Adrenal gland (tissue), 12 donors: ENCODE data around the gene SYNE2. TPM values are rescaled to one million over a fixed set of nuclear protein-coding genes. Genes with fewer than 3 reads are reported as not detected.

Experiments
- DNase-seq, 7 donors: peaks; one replicate each; pipeline ENCODE4 v3.0.0-alpha.2; 2019 to 2020
- H3K27ac ChIP-seq, 5 donors: fragments of 200-600 bp; sonication (generic) in 4 of 5; 1 replicate in 3 of 5; 2 replicates in 2 of 5; pipeline versions ENCODE4 v1.5.1 to v1.8.0; 2016 to 2020; ENCODE audit warnings: mild to moderate bottlenecking in 1 of 5
- H3K27me3 ChIP-seq: fragments of 200-600 bp; 2 replicates; pipeline ENCODE4 v1.8.0; 2021
- H3K36me3 ChIP-seq, 2 donors: fragments of 200-600 bp; replicated peaks in 1 of 2; 1 replicate in 1 of 2; 2 replicates in 1 of 2; pipeline versions ENCODE4 v1.5.1 to v1.8.0; 2018 to 2022
- H3K4me1 ChIP-seq, 2 donors: fragments of 200-600 bp; replicated peaks in 1 of 2; 1 replicate in 1 of 2; 2 replicates in 1 of 2; pipeline versions ENCODE4 v1.5.1 to v1.8.0; 2018 to 2021
- H3K4me3 ChIP-seq, 4 donors: fragments of 200-600 bp; sonication (generic) in 3 of 4; one replicate each; pipeline ENCODE4 v1.5.1; 2016 to 2018
- H3K9me3 ChIP-seq, 3 donors: fragments of 200-600 bp; sonication (generic) in 1 of 3; replicated peaks in 1 of 3; 1 replicate in 2 of 3; 2 replicates in 1 of 3; pipeline versions ENCODE4 v1.5.1 to v1.8.0; 2016 to 2021
- POLR2A ChIP-seq, 2 donors: fragments of 450-650 bp; IDR thresholded peaks; one replicate each; pipeline ENCODE4 v1.6.1; 2017; ENCODE audit warnings: antibody characterized with exemption in 2 of 2, mild to moderate bottlenecking in 2 of 2, moderate library complexity in 1 of 2
- WGBS, 4 donors: extraction: QIAGEN DNeasy Blood & Tissue Kit in 2 of 4; methylation state at CpG; one replicate each; pipeline versions ENCODE4 v1.1.5 to v1.1.7; 2013 to 2017; 5-methylcytosine and 5-hydroxymethylcytosine counted together
- intact Hi-C, 2 donors: fragments of 100-400 bp; cut with DNase I; formaldehyde crosslinking; loops; one replicate each; pipeline versions ENCODE4 v1.14.1 to v1.15.0; 2022 to 2023
- polyA plus RNA-seq, 3 donors: library from polyadenylated mRNA; stranded (reverse); fragments of 200-250 nt in 2 of 3; fragments of 350-450 nt in 1 of 3; fragmentation: Illumina TruSeq in 1 of 3; extraction: RNeasy Lipid Tissue Mini Kit (QIAGEN cat#74804) in 1 of 3; gene quantifications; one replicate each; pipeline ENCODE4 v1.2.3, GENCODE V29; 2013 to 2014
- total RNA-seq, 9 donors: library from RNA; depleted of rRNA in 4 of 9; stranded (reverse); fragments of >200 nt in 4 of 9; fragments of 120-200 nt in 1 of 9; fragmentation: NEBNext Ultra II Directional in 1 of 9; extraction: Animal tissue kit (Norgen Biotek cat#: 25700) in 1 of 9; gene quantifications; one replicate each; pipeline versions ENCODE4 v1.1.0 to v1.2.4, GENCODE V29; 2013 to 2023
- TF ChIP-seq, protein P1 (sequence below), 6 experiments: fragments of 450-650 bp in 4 of 6; fragments of 200-600 bp in 2 of 6; sonication (generic) in 1 of 6; IDR thresholded peaks; 1 replicate in 5 of 6; 2 replicates in 1 of 6; pipeline versions ENCODE4 v1.5.1 to v1.8.0; 2016 to 2021; ENCODE audit warnings: antibody characterized with exemption in 6 of 6, mild to moderate bottlenecking in 2 of 6, moderate library complexity in 1 of 6
- donor health status: healthy with polysubstance abuse.
- donor health status: Bipolar disorder and iron deficiency.
- donor health status: DM: yes; HTN: yes; CAD: no.
- donor health status: DM: no; HTN: no; CAD: no.
- donor health status: DM: no; HTN: no; CAD: no.
- donor health status: DM: yes; HTN: yes; CAD: no.

SYNE2 gene
- total and polyA plus RNA-seq, 12 donors: 21.4 to 140 (median 56.1) TPM

DNA sequence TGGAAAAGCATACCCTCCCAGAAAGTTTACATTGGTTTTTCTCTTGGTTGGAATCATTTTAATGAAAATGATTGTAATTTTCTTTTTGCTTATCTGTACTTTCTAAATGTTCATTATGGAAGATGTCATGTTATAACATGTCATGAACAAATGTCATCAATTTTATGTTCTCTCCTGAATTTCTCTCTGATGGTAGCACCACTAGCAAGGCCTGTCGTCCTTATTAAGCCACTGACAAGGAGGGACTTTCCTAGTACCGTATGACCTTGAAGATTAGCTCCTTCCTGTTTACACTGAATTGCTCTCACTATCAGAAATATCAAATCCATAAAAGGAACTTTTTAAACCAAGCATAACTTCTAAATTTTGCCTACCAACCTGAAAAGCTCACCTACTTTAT lies 342.4 kb downstream of the SYNE2 start:
- WGBS, 4 donors: 11 to 19% (median 16%) methylated on average over 2 of the region's 2 CpGs
- Histone ChIP-seq H3K4me1 (peaks cover 37 to 62% of the 10 kb centered on the region in 2 donors), H3K9me3 (no peaks in the 10 kb centered on the region), H3K27ac (peak overlapping the region; percentile 68 to 93 (median 79)), H3K27me3 (no peaks in the 10 kb centered on the region), H3K4me3 (no peak overlapping the region), H3K36me3 (no peaks in the 10 kb centered on the region)
- no peak for DNase-seq
- TF ChIP-seq, protein P1, sequence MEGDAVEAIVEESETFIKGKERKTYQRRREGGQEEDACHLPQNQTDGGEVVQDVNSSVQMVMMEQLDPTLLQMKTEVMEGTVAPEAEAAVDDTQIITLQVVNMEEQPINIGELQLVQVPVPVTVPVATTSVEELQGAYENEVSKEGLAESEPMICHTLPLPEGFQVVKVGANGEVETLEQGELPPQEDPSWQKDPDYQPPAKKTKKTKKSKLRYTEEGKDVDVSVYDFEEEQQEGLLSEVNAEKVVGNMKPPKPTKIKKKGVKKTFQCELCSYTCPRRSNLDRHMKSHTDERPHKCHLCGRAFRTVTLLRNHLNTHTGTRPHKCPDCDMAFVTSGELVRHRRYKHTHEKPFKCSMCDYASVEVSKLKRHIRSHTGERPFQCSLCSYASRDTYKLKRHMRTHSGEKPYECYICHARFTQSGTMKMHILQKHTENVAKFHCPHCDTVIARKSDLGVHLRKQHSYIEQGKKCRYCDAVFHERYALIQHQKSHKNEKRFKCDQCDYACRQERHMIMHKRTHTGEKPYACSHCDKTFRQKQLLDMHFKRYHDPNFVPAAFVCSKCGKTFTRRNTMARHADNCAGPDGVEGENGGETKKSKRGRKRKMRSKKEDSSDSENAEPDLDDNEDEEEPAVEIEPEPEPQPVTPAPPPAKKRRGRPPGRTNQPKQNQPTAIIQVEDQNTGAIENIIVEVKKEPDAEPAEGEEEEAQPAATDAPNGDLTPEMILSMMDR (IDR thresholded peaks at IDR 0.05): no peak
- no peak for TF ChIP-seq POLR2A (IDR thresholded peaks at IDR 0.05)
- intact Hi-C loops: loop anchor here in 1 of 2 donors (10.0 kb wide), 1 partner anchor 50 kb away; no protein-coding TSS in a partner anchor

DNA sequence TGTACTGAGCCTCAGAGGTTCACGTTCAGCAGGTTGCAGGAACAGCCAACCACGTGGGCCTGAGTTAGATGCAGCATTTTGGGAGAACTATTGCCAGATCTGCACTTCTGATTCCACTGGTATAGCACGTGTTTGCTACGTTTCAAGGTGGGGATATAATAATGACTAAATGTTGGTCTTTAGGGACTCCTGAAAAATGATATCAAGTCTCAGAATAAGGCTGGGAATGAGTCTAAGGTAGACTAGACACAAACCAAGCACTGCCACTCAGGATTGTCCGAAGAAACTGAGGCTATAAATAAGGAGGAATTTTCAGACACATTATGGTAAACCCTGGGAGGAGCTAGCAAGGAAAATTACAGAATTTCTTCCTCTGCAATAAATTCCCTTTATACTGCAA lies 343.3 kb downstream of the SYNE2 start:
- intact Hi-C loops: loop anchor here in 1 of 2 donors (10.0 kb wide), 1 partner anchor 51 kb away; no protein-coding TSS in a partner anchor
- H3K4me1 ChIP-seq: peaks cover 44 to 70% of the 10 kb centered on the region in 2 donors
- H3K9me3 ChIP-seq: no peaks in the 10 kb centered on the region
- no peaks in the 10 kb centered on the region for H3K27me3 ChIP-seq
- peak overlapping the region; percentile 68 to 93 (median 79) for H3K27ac ChIP-seq
- no peak overlapping the region for H3K4me3 ChIP-seq
- 44 to 71% (median 51%) methylated on average over 3 to 5 of the region's 5 CpGs for WGBS, 4 donors
- no peaks in the 10 kb centered on the region for H3K36me3 ChIP-seq
- no peak for DNase-seq
- TF ChIP-seq, protein P1 (IDR thresholded peaks at IDR 0.05): no peak
- no peak for TF ChIP-seq POLR2A (IDR thresholded peaks at IDR 0.05)

DNA sequence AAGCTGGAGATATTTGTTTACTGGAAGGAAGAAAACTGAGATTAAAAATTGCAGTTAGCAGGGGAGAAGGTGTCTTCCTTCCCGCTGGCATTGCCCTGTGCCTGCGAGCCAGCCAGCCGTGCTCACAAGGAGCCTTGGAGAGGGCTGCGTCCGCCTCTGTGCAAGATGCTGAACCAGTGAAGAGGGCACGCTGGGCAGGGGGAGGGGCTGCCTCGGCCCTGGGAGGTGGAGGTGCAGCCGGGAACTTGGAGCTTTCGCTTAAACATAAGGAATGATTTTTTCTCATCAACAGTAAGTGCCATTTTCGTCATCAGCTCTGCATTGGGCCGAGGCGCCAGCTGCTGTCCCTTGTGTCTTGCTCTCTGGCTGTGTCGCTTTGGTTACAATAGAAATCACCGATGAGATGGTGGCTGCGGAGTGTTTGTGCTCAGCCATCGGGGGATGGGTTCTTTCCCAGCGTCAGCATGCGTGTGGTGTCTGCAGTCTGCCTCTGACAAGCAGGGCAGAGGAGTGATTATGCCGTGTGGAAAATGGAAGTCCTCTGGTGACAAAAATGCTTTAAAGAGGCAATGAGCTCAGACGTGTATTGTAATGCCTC lies 344.1 kb downstream of the SYNE2 start:
- intact Hi-C loops: loop anchor here in 1 of 2 donors (10.0 kb wide), 1 partner anchor 52 kb away; no protein-coding TSS in a partner anchor
- peak; percentile 78 to 92 (median 84) for DNase-seq
- peak overlapping the region in 1 of 4 donors; percentile 45 for H3K4me3 ChIP-seq
- peak in 1 of 2 donors; percentile 80 for TF ChIP-seq POLR2A (IDR thresholded peaks at IDR 0.05)
- TF ChIP-seq, protein P1 (IDR thresholded peaks at IDR 0.05): no peak
- H3K27me3 ChIP-seq: no peaks in the 10 kb centered on the region
- 5 to 6% (median 6%) methylated on average over 20 of the region's 20 CpGs for WGBS, 4 donors
- H3K9me3 ChIP-seq: no peaks in the 10 kb centered on the region
- H3K36me3 ChIP-seq: no peaks in the 10 kb centered on the region
- H3K27ac ChIP-seq: peak overlapping the region; percentile 27 to 93 (median 79)
- peaks cover 44 to 71% of the 10 kb centered on the region in 2 donors for H3K4me1 ChIP-seq

DNA sequence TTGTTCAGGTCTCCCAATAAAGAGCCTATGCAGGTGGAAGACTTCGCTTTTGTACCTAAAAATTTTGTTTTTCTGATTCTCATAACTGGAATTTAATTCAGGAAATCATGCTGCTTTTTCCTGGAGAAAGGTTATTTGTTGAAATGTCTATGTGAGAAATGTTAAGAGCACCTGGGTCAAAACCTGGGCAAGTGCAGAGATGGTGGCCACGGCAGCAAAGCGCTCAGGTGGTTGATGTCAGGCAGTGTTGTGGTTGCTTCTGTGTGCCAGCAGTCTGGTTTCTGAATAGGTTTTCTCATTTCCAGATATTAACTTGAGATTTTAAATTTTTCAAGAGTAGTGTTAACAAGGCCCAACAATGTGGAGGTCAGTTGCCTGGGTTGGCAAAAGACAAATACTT lies 345.2 kb downstream of the SYNE2 start:
- H3K36me3 ChIP-seq: no peaks in the 10 kb centered on the region
- peak overlapping the region in 1 of 4 donors; percentile 45 for H3K4me3 ChIP-seq
- 51 to 92% (median 82%) methylated on average over 3 of the region's 3 CpGs for WGBS, 4 donors
- H3K27ac ChIP-seq: peak overlapping the region; percentile 27 to 93 (median 78)
- TF ChIP-seq, protein P1 (IDR thresholded peaks at IDR 0.05): no peak
- no peak for TF ChIP-seq POLR2A (IDR thresholded peaks at IDR 0.05)
- H3K9me3 ChIP-seq: no peaks in the 10 kb centered on the region
- no peak for DNase-seq
- H3K4me1 ChIP-seq: peaks cover 44 to 71% of the 10 kb centered on the region in 2 donors
- no peaks in the 10 kb centered on the region for H3K27me3 ChIP-seq
- intact Hi-C loops: loop anchor here in 1 of 2 donors (10.0 kb wide), 1 partner anchor 53 kb away; no protein-coding TSS in a partner anchor
